Esophagus squamous epithelium (tissue), 5 donors: ENCODE data around the gene DHRS3. TPM values are rescaled to one million over a fixed set of nuclear protein-coding genes. Genes with fewer than 3 reads are reported as not detected.

ENCODE experiments used
- DNase-seq: peaks from one replicate; lab custom pipeline; 2025; lab: John Stamatoyannopoulos, UW
- H3K27ac ChIP-seq, 4 donors: fragments of 200-600 bp; sonication (generic); one replicate each; pipeline ENCODE4 v1.5.1; 2016 to 2019; ENCODE audit warnings: mild to moderate bottlenecking in 1 of 4
- H3K27me3 ChIP-seq, 4 donors: fragments of 200-600 bp; sonication (generic); 1 replicate in 3 of 4; 2 replicates in 1 of 4; pipeline versions ENCODE4 v1.5.1 to v1.6.0; 2017 to 2021; ENCODE audit warnings: antibody characterized with exemption in 1 of 4
- H3K36me3 ChIP-seq, 3 donors: fragments of 200-600 bp; sonication (generic); one replicate each; pipeline ENCODE4 v1.5.1; 2016 to 2019
- H3K4me1 ChIP-seq, 3 donors: fragments of 200-600 bp; sonication (generic); one replicate each; pipeline ENCODE4 v1.5.1; 2017 to 2019
- H3K4me3 ChIP-seq, 4 donors: fragments of 200-600 bp; sonication (generic); 1 replicate in 3 of 4; 2 replicates in 1 of 4; pipeline ENCODE4 v1.5.1; 2016 to 2019; ENCODE audit warnings: mild to moderate bottlenecking in 2 of 4, moderate library complexity in 1 of 4
- H3K9me3 ChIP-seq, 3 donors: fragments of 200-600 bp; sonication (generic); one replicate each; pipeline ENCODE4 v1.5.1; 2016 to 2019
- CTCF ChIP-seq, 6 experiments: fragments of 450-650 bp in 4 of 6; fragments of 200-600 bp in 2 of 6; sonication (generic) in 2 of 6; IDR thresholded peaks; one replicate each; pipeline ENCODE4 v1.5.1; 2016 to 2019; ENCODE audit warnings: antibody characterized with exemption in 6 of 6, mild to moderate bottlenecking in 4 of 6, moderate library complexity in 4 of 6
- POLR2A ChIP-seq, 4 donors: fragments of 450-650 bp; IDR thresholded peaks; one replicate each; pipeline ENCODE4 v1.6.1; 2017; ENCODE audit warnings: antibody characterized with exemption in 4 of 4, mild to moderate bottlenecking in 4 of 4, moderate library complexity in 3 of 4
- WGBS, 2 donors: methylation state at CpG; one replicate each; pipeline ENCODE4 v1.1.5; 2018; 5-methylcytosine and 5-hydroxymethylcytosine counted together
- intact Hi-C: fragments of 100-400 bp; cut with DNase I; formaldehyde crosslinking; loops from one replicate; pipeline ENCODE4 v1.15.0; 2022
- total RNA-seq, 4 donors: library from RNA; depleted of rRNA; stranded (reverse); fragments of >200 nt; gene quantifications; one replicate each; pipeline ENCODE4 v1.1.0, GENCODE V29; 2016
- donor health status: DM: yes; HTN: yes; CAD: no.

DHRS3 gene
- total RNA-seq, 4 donors from 2014 or later = 87.7 to 166 (median 117) TPM

GRCh38 chr1:12573015-12573825, 44.8 kb downstream of the DHRS3 start:
- peaks cover 12 to 33% (median 12%) of the 10 kb centered on the region in 3 donors for H3K4me1 ChIP-seq
- TF ChIP-seq POLR2A (IDR thresholded peaks at IDR 0.05) (no peak), CTCF (IDR thresholded peaks at IDR 0.05) (no peak)
- H3K4me3 ChIP-seq = no peak overlapping the region
- no peak for DNase-seq
- H3K9me3 ChIP-seq = no peaks in the 10 kb centered on the region
- 60 to 81% methylated on average over 8 to 9 of the region's 9 CpGs for WGBS, 2 donors
- intact Hi-C loops = no loop called here
- H3K36me3 ChIP-seq = peaks cover 30 to 99% (median 36%) of the 10 kb centered on the region in 3 donors
- H3K27ac ChIP-seq = peak overlapping the region in 3 of 4 donors; percentile 44 to 78 (median 72)
- no peaks in the 10 kb centered on the region for H3K27me3 ChIP-seq

- DNase-seq = no peak
- H3K27me3 ChIP-seq = no peaks in the 10 kb centered on the region
- WGBS, 2 donors = 66 to 79% methylated on average over 6 to 7 of the region's 7 CpGs
- intact Hi-C loops = no loop called here
- peak overlapping the region in 3 of 4 donors; percentile 44 to 78 (median 72) for H3K27ac ChIP-seq
- peaks cover 12 to 33% (median 12%) of the 10 kb centered on the region in 3 donors for H3K4me1 ChIP-seq
- H3K4me3 ChIP-seq = no peak overlapping the region
- H3K36me3 ChIP-seq = peaks cover 37 to 99% (median 40%) of the 10 kb centered on the region in 3 donors
- no peaks in the 10 kb centered on the region for H3K9me3 ChIP-seq
- TF ChIP-seq CTCF (IDR thresholded peaks at IDR 0.05) = no peak
- no peak for TF ChIP-seq POLR2A (IDR thresholded peaks at IDR 0.05)
Measured at GRCh38 chr1:12572522-12572921, 45.5 kb downstream of the DHRS3 start.

- Histone ChIP-seq H3K4me3 (no peak overlapping the region), H3K9me3 (no peaks in the 10 kb centered on the region), H3K4me1 (peaks cover 12 to 37% (median 14%) of the 10 kb centered on the region in 3 donors), H3K27ac (peak overlapping the region in 1 of 4 donors; percentile 1), H3K27me3 (no peaks in the 10 kb centered on the region), H3K36me3 (peaks cover 35 to 97% (median 40%) of the 10 kb centered on the region in 3 donors)
- intact Hi-C loops = no loop called here
- WGBS, 2 donors = 100% methylated on average over 1 to 3 of the region's 5 CpGs
- no peak for TF ChIP-seq CTCF (IDR thresholded peaks at IDR 0.05)
- TF ChIP-seq POLR2A (IDR thresholded peaks at IDR 0.05) = no peak
- DNase-seq = no peak
Measured at GRCh38 chr1:12570291-12570690, 47.7 kb downstream of the DHRS3 start.

- TF ChIP-seq POLR2A (IDR thresholded peaks at IDR 0.05) (no peak), CTCF (IDR thresholded peaks at IDR 0.05) (no peak)
- no peak overlapping the region for H3K4me3 ChIP-seq
- no peak overlapping the region for H3K27ac ChIP-seq
- peaks cover 3 to 26% (median 13%) of the 10 kb centered on the region in 3 donors for H3K4me1 ChIP-seq
- peaks cover 31 to 76% (median 35%) of the 10 kb centered on the region in 3 donors for H3K36me3 ChIP-seq
- intact Hi-C loops = no loop called here
- 88 to 95% methylated on average over 7 to 9 of the region's 14 CpGs for WGBS, 2 donors
- DNase-seq = no peak
- peaks cover 0 to 15% (median 8%) of the 10 kb centered on the region in 3 donors for H3K9me3 ChIP-seq
- H3K27me3 ChIP-seq = no peaks in the 10 kb centered on the region
Measured at GRCh38 chr1:12568009-12568767, 49.8 kb downstream of the DHRS3 start.
